Stimulated activated CD4-positive, alpha-beta T cell treated with anti-CD3 and anti-CD28 coated beads, Interleukin-1b, Interleukin-23, amount 100 ng/mL, for 4 hours (primary cell): Measurements from ENCODE around the gene OGFOD1.
A peak's percentile ranks its signal among the peaks of the same experiment; 100 is the strongest.

Experiments
- DNase-seq, 2 donors: peaks; one replicate each; pipeline ENCODE4 v3.0.0-alpha.2; 2020; ENCODE audit warnings: low read depth in 2 of 2

OGFOD1 gene

GRCh38 chr16:56450986-56451752 is at the start of gene OGFOD1, which contains the start of gene NUDT21:
TSS of gene OGFOD1 (plus strand) at chr16:56451554. CDS start at chr16:56451613, 59 bp downstream.
TSS of gene NUDT21 (minus strand) at chr16:56451332. CDS start at chr16:56451202, 130 bp downstream.
- DNase-seq = peak; percentile 75 to 83

- no peak for DNase-seq
These were observed 45.2 kb upstream of the OGFOD1 start for GRCh38 chr16:56405977-56406672.

GRCh38 chr16:56408379-56409098 is 42.8 kb upstream of the OGFOD1 start:
- DNase-seq = no peak

GRCh38 chr16:56409195-56409594 is 42.2 kb upstream of the OGFOD1 start:
- DNase-seq = no peak

- DNase-seq = no peak
These were observed 40.2 kb upstream of the OGFOD1 start for GRCh38 chr16:56411123-56411522.

GRCh38 chr16:56411624-56412023 is 39.7 kb upstream of the OGFOD1 start:
- DNase-seq = no peak

- DNase-seq = no peak
These were observed 38.0 kb upstream of the OGFOD1 start for GRCh38 chr16:56413381-56413780.

GRCh38 chr16:56414366-56414765 is 37.0 kb upstream of the OGFOD1 start:
- no peak for DNase-seq

GRCh38 chr16:56415875-56416274 is 35.5 kb upstream of the OGFOD1 start:
- no peak for DNase-seq

GRCh38 chr16:56417138-56417537 is 34.2 kb upstream of the OGFOD1 start:
- DNase-seq = no peak

GRCh38 chr16:56419740-56420548 is 31.4 kb upstream of the OGFOD1 start:
- DNase-seq = no peak

- DNase-seq = no peak
These were observed 30.7 kb upstream of the OGFOD1 start for GRCh38 chr16:56420613-56421012.

GRCh38 chr16:56421313-56421712 is 30.0 kb upstream of the OGFOD1 start:
- DNase-seq = no peak

GRCh38 chr16:56421976-56422669 is 29.2 kb upstream of the OGFOD1 start:
- no peak for DNase-seq

GRCh38 chr16:56422896-56423441 is 28.4 kb upstream of the OGFOD1 start:
- no peak for DNase-seq

GRCh38 chr16:56423584-56424403 is 27.6 kb upstream of the OGFOD1 start:
- DNase-seq = no peak

GRCh38 chr16:56424404-56424764 is 27.0 kb upstream of the OGFOD1 start:
- no peak for DNase-seq

GRCh38 chr16:56424791-56425438 is 26.4 kb upstream of the OGFOD1 start:
- peak; percentile 34 to 37 for DNase-seq

- peak; percentile 31 to 64 for DNase-seq
These were observed 25.9 kb upstream of the OGFOD1 start, which contains the start of gene AMFR for GRCh38 chr16:56425439-56425832. TSS of gene AMFR (minus strand) at chr16:56425545. CDS start at chr16:56425327, 218 bp downstream.
